K562 (cell line): ENCODE results near the gene MYBPHL. TPM values are rescaled to one million over a fixed set of nuclear protein-coding genes. Genes with fewer than 3 reads are reported as not detected.

Experiments used
- ATAC-seq: fragments of 200-7000 bp; cut with Tn5 transposase; 3 replicates; pipeline ENCODE4 v1.9.1; 2020; ENCODE audit warnings: moderate library complexity
- BruUV-seq: library from RNA; stranded (reverse); fragments of 400-500 nt; replicated peaks from 2 replicates; lab custom pipeline; 2021; lab: Mats Ljungman, UMichigan
- CTCF ChIA-PET: fragments of 300-600 bp; formaldehyde crosslinking; extraction: SDS; loops from one replicate; lab custom pipeline; 2021; ENCODE audit warnings: low intra/inter-chr PET ratio; lab: Yijun Ruan, JAX
- POLR2A ChIA-PET: fragments of 300-600, 350-650 bp; sonication (Branson Sonifier 250); formaldehyde crosslinking; extraction: SDS; loops from one replicate; lab custom pipeline; 2021; ENCODE audit warnings: antibody characterized with exemption, inconsistent platforms; lab: Yijun Ruan, JAX
- DNase-seq, 4 experiments: peaks; one replicate each; pipeline versions ENCODE4 v3.0.0 to v3.0.0-alpha.2; 2011 to 2018; ENCODE audit warnings: low spot score in 3 of 4, mixed read lengths in 3 of 4; ENCODE audit errors: extremely low read depth in 1 of 4
- FAIRE-seq: peaks from 2 replicates; lab custom pipeline; 2011; peaks lifted over from hg19 to GRCh38; lab: Jason Lieb, UNC
- H2AFZ ChIP-seq: 2 replicates; pipeline ENCODE4 v1.6.0; 2011; ENCODE audit warnings: low read depth, low read length, control low read depth, inconsistent platforms
- H3K27ac ChIP-seq: fragments of 200-600 bp; 3 replicates; pipeline ENCODE4 v1.8.0; 2011; ENCODE audit warnings: low read depth, mild to moderate bottlenecking, control low read depth, inconsistent platforms, low read length, moderate library complexity, mixed read lengths; ENCODE audit errors: extremely low read depth
- H3K27me3 ChIP-seq, 2 experiments: fragments of 300-600 bp in 1 of 2; 2 replicates in 1 of 2; 3 replicates in 1 of 2; pipeline versions ENCODE4 v1.6.0 to v1.8.0; 2011; ENCODE audit warnings: inconsistent platforms in 2 of 2, low read length in 2 of 2, mild to moderate bottlenecking in 1 of 2, mixed read lengths in 1 of 2, moderate library complexity in 1 of 2; ENCODE audit not compliant: control insufficient read depth in 2 of 2, insufficient read depth in 2 of 2
- H3K36me3 ChIP-seq: fragments of 300-600 bp; 3 replicates; pipeline ENCODE4 v1.8.0; 2011; ENCODE audit warnings: mild to moderate bottlenecking, low read length, inconsistent platforms; ENCODE audit not compliant: control insufficient read depth, insufficient read depth
- H3K4me1 ChIP-seq, 2 experiments: fragments of 200-600 bp in 1 of 2; replicated peaks in 1 of 2; 2 replicates in 1 of 2; 3 replicates in 1 of 2; pipeline versions ENCODE4 v1.5.1 to v1.8.0; 2011; ENCODE audit warnings: inconsistent platforms in 2 of 2, low read length in 2 of 2, mild to moderate bottlenecking in 1 of 2, mixed read lengths in 1 of 2, moderate library complexity in 1 of 2; ENCODE audit not compliant: control insufficient read depth in 2 of 2, insufficient read depth in 2 of 2
- H3K4me2 ChIP-seq: 2 replicates; pipeline ENCODE4 v1.6.1; 2011; ENCODE audit warnings: low read length, control low read depth, inconsistent platforms, mixed read lengths; ENCODE audit not compliant: insufficient read depth
- H3K4me3 ChIP-seq: fragments of 200-600 bp; sonication (generic), shearing (Covaris generic); 2 replicates; pipeline ENCODE4 v1.5.1; 2016; ENCODE audit warnings: control low read depth, inconsistent platforms
- H3K79me2 ChIP-seq: fragments of 200-600 bp; 3 replicates; pipeline ENCODE4 v1.8.0; 2011; ENCODE audit warnings: low read length, inconsistent platforms; ENCODE audit not compliant: control insufficient read depth, insufficient read depth
- H3K9ac ChIP-seq, 2 experiments: 2 replicates each; pipeline versions ENCODE4 v1.6.0 to v1.6.1; 2011; ENCODE audit warnings: low read depth in 2 of 2, low read length in 2 of 2, control low read depth in 1 of 2, inconsistent platforms in 1 of 2, mild to moderate bottlenecking in 1 of 2, mixed read lengths in 1 of 2; ENCODE audit not compliant: insufficient read depth in 1 of 2
- H3K9me1 ChIP-seq: one replicate; pipeline ENCODE4 v1.6.0; 2011; ENCODE audit warnings: inconsistent platforms, mild to moderate bottlenecking, low read length, moderate library complexity; ENCODE audit not compliant: control insufficient read depth, insufficient read depth
- H3K9me3 ChIP-seq: replicated peaks from 2 replicates; pipeline ENCODE4 v1.5.1; 2011; ENCODE audit warnings: low read depth, low read length, inconsistent platforms; ENCODE audit not compliant: control insufficient read depth, insufficient read depth
- H4K20me1 ChIP-seq: replicated peaks from 2 replicates; pipeline ENCODE4 v1.6.1; 2011; ENCODE audit warnings: low read length, inconsistent platforms, mixed read lengths; ENCODE audit not compliant: control insufficient read depth, insufficient read depth
- WGBS: fragments of 100-300 bp; shearing (Covaris generic); methylation state at CpG from one replicate; pipeline ENCODE4 v1.1.6; 2016; ENCODE audit warnings: low coverage, mixed read lengths; ENCODE audit not compliant: insufficient coverage; ENCODE audit errors: missing lambda C conversion rate; 5-methylcytosine and 5-hydroxymethylcytosine counted together
- in situ Hi-C: fragments of 300-500 bp; cut with MboI; formaldehyde crosslinking; loops from 4 replicates; pipeline ENCODE4 v1.15.0; 2018; ENCODE audit warnings: inconsistent platforms, mixed read lengths
- intact Hi-C: fragments of 100-400 bp; cut with micrococcal nuclease; formaldehyde crosslinking; loops from 2 replicates; pipeline ENCODE4 v1.14.2; 2022
- polyA plus RNA-seq, 8 experiments: library from polyadenylated mRNA; depleted of rRNA in 4 of 8; stranded (reverse) in 5 of 8; unstranded in 3 of 8; fragments of >200 nt; fragmentation: Nextera tagmentation in 2 of 8; fragmentation: Illumina TruSeq in 1 of 8; extraction: Ambion mirVana in 2 of 8; extraction: Trizol in 1 of 8; gene quantifications; 2 replicates each; pipeline versions ENCODE4 v1.2.1 to v1.2.3, GENCODE V29; 2011 to 2014; ENCODE audit warnings: inconsistent platforms in 1 of 8, missing spikeins in 1 of 8
- total RNA-seq, 7 experiments: library from RNA; depleted of rRNA in 6 of 7; stranded (reverse); fragments of >200 nt in 6 of 7; fragmentation: Illumina TruSeq in 2 of 7; extraction: Trizol in 2 of 7; gene quantifications; 2 replicates each; pipeline versions ENCODE4 v1.2.1 to v1.2.3, GENCODE V29; 2011 to 2021; ENCODE audit warnings: low replicate concordance in 1 of 7
- TF ChIP-seq, protein P1 (sequence below): fragments of 450-650 bp; IDR thresholded peaks from 2 replicates; pipeline ENCODE4 v1.6.1; 2016; ENCODE audit warnings: borderline replicate concordance
- TF ChIP-seq, protein P2 (sequence below): sonication (generic); formaldehyde crosslinking; IDR thresholded peaks from 2 replicates; pipeline ENCODE4 v1.8.0; 2023; ENCODE audit warnings: mild to moderate bottlenecking, missing genetic modification reagents

The MYBPHL gene
- total and polyA plus RNA-seq, 9 of the 15 experiments (the other 6 are each of a cell fraction or from before 2014, with no cell fraction given), result 0.20 to 1.9 (median 0.33) TPM

GRCh38 chr1:109271458-109271857, 35.4 kb downstream of the MYBPHL start:
- Histone ChIP-seq H3K27me3 (no peaks in the 10 kb centered on the region), H3K27ac (no peak overlapping the region), H2AFZ (no peak overlapping the region), H3K9ac (peak overlapping the region in 1 of 2 experiments; percentile 5; a peak in 2 of 4 replicates), H3K9me1 (no peaks in the 10 kb centered on the region), H3K4me3 (no peak overlapping the region), H3K9me3 (no peaks in the 10 kb centered on the region), H4K20me1 (no peaks in the 10 kb centered on the region), H3K4me2 (no peak overlapping the region), H3K79me2 (no peaks in the 10 kb centered on the region), H3K4me1 (peaks cover 24 to 60% of the 10 kb centered on the region in 2 experiments), H3K36me3 (peaks cover 39% of the 10 kb centered on the region; the same call in 2 of the 3 replicates)
- intact Hi-C loops (no loop called here), in situ Hi-C loops (no loop called here)
- TF ChIP-seq, protein P1, sequence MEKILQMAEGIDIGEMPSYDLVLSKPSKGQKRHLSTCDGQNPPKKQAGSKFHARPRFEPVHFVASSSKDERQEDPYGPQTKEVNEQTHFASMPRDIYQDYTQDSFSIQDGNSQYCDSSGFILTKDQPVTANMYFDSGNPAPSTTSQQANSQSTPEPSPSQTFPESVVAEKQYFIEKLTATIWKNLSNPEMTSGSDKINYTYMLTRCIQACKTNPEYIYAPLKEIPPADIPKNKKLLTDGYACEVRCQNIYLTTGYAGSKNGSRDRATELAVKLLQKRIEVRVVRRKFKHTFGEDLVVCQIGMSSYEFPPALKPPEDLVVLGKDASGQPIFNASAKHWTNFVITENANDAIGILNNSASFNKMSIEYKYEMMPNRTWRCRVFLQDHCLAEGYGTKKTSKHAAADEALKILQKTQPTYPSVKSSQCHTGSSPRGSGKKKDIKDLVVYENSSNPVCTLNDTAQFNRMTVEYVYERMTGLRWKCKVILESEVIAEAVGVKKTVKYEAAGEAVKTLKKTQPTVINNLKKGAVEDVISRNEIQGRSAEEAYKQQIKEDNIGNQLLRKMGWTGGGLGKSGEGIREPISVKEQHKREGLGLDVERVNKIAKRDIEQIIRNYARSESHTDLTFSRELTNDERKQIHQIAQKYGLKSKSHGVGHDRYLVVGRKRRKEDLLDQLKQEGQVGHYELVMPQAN, result no peak
- TF ChIP-seq, protein P2, sequence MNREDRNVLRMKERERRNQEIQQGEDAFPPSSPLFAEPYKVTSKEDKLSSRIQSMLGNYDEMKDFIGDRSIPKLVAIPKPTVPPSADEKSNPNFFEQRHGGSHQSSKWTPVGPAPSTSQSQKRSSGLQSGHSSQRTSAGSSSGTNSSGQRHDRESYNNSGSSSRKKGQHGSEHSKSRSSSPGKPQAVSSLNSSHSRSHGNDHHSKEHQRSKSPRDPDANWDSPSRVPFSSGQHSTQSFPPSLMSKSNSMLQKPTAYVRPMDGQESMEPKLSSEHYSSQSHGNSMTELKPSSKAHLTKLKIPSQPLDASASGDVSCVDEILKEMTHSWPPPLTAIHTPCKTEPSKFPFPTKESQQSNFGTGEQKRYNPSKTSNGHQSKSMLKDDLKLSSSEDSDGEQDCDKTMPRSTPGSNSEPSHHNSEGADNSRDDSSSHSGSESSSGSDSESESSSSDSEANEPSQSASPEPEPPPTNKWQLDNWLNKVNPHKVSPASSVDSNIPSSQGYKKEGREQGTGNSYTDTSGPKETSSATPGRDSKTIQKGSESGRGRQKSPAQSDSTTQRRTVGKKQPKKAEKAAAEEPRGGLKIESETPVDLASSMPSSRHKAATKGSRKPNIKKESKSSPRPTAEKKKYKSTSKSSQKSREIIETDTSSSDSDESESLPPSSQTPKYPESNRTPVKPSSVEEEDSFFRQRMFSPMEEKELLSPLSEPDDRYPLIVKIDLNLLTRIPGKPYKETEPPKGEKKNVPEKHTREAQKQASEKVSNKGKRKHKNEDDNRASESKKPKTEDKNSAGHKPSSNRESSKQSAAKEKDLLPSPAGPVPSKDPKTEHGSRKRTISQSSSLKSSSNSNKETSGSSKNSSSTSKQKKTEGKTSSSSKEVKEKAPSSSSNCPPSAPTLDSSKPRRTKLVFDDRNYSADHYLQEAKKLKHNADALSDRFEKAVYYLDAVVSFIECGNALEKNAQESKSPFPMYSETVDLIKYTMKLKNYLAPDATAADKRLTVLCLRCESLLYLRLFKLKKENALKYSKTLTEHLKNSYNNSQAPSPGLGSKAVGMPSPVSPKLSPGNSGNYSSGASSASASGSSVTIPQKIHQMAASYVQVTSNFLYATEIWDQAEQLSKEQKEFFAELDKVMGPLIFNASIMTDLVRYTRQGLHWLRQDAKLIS (CRISPR knock-in tag), result no peak
- ChIA-PET POLR2A (interaction anchor here (1.0 kb wide), 1 partner anchor 12 kb away, joined by 3 read pairs; the partner anchor contains the start of gene PSRC1), CTCF (no interaction called here)
- ATAC-seq (no peak), FAIRE-seq (no peak), DNase-seq (no peak)
- WGBS, result 79% methylated on average over 6 of the region's 6 CpGs
- BruUV-seq, result no TSS peak
